IMR-90 (cell line): Measurements from ENCODE around the gene PDCD6IP. TPM values are rescaled to one million over a fixed set of nuclear protein-coding genes. Genes with fewer than 3 reads are reported as not detected.

ENCODE experiments used
- ATAC-seq: fragments of 200-7000 bp; cut with Tn5 transposase; 2 replicates; pipeline ENCODE4 v1.9.1; 2020; ENCODE audit warnings: low read depth, mild to moderate bottlenecking, moderate library complexity
- BruUV-seq: library from RNA; stranded (reverse); fragments of 400-500 nt; replicated peaks from 2 replicates; lab custom pipeline; 2021; lab: Mats Ljungman, UMichigan
- CTCF ChIA-PET: fragments of 300-600 bp; formaldehyde crosslinking; extraction: SDS; loops from one replicate; lab custom pipeline; 2021; ENCODE audit warnings: antibody characterized with exemption; lab: Yijun Ruan, JAX
- POLR2A ChIA-PET: fragments of 300-600 bp; sonication (Branson Sonifier 250); formaldehyde crosslinking; loops from one replicate; lab custom pipeline; 2022; ENCODE audit warnings: antibody characterized with exemption; ENCODE audit not compliant: unreplicated experiment; lab: Charles Lee
- DNase-seq: peaks from one replicate; pipeline ENCODE4 v3.0.0; 2013
- H2AFZ ChIP-seq: replicated peaks from 2 replicates; pipeline ENCODE3; 2013; ENCODE audit warnings: low read length, mild to moderate bottlenecking; ENCODE audit not compliant: poor library complexity
- H2AK5ac ChIP-seq: 2 replicates; pipeline ENCODE4 v1.6.1; 2013; ENCODE audit warnings: low read depth, low read length, inconsistent platforms
- H2AK9ac ChIP-seq: replicated peaks from 2 replicates; pipeline ENCODE3; 2013; ENCODE audit warnings: mild to moderate bottlenecking, low read depth, low read length, moderate library complexity; ENCODE audit not compliant: poor library complexity
- H2BK120ac ChIP-seq: 2 replicates; pipeline ENCODE4 v1.6.1; 2013; ENCODE audit warnings: low read depth, low read length, inconsistent platforms
- H2BK15ac ChIP-seq: 3 replicates; pipeline ENCODE4 v1.6.1; 2013; ENCODE audit warnings: low read depth, low read length, inconsistent platforms
- H2BK20ac ChIP-seq: 2 replicates; pipeline ENCODE4 v1.6.1; 2013; ENCODE audit warnings: low read depth, mild to moderate bottlenecking, inconsistent platforms, low read length, moderate library complexity
- H2BK5ac ChIP-seq: 2 replicates; pipeline ENCODE4 v1.6.1; 2013; ENCODE audit warnings: mild to moderate bottlenecking, low read depth, low read length, inconsistent platforms; ENCODE audit not compliant: poor library complexity, severe bottlenecking
- H3K14ac ChIP-seq: replicated peaks from 2 replicates; pipeline ENCODE4 v1.6.1; 2013; ENCODE audit warnings: low read depth, low read length, inconsistent platforms
- H3K18ac ChIP-seq: 2 replicates; pipeline ENCODE4 v1.6.1; 2013; ENCODE audit warnings: low read depth, low read length, control low read depth
- H3K23ac ChIP-seq: 2 replicates; pipeline ENCODE4 v1.6.1; 2013; ENCODE audit warnings: low read depth, low read length, inconsistent platforms
- H3K27ac ChIP-seq: 2 replicates; pipeline ENCODE4 v1.5.1; 2013; ENCODE audit warnings: mild to moderate bottlenecking, control low read depth, low read length; ENCODE audit not compliant: insufficient read depth
- H3K27me3 ChIP-seq: 2 replicates; pipeline ENCODE4 v1.6.1; 2013; ENCODE audit warnings: low read length; ENCODE audit not compliant: control insufficient read depth, insufficient read depth
- H3K36me3 ChIP-seq: 2 replicates; pipeline ENCODE4 v1.6.1; 2013; ENCODE audit warnings: low read length, mixed read lengths; ENCODE audit not compliant: control insufficient read depth, insufficient read depth
- H3K4ac ChIP-seq: 2 replicates; pipeline ENCODE4 v1.6.1; 2013; ENCODE audit warnings: low read depth, low read length, inconsistent platforms
- H3K4me1 ChIP-seq: 2 replicates; pipeline ENCODE4 v1.6.1; 2013; ENCODE audit warnings: low read length, mixed read lengths; ENCODE audit not compliant: control insufficient read depth, insufficient read depth
- H3K4me2 ChIP-seq: 2 replicates; pipeline ENCODE4 v1.6.1; 2013; ENCODE audit warnings: low read depth, mild to moderate bottlenecking, control low read depth, low read length, moderate library complexity
- H3K4me3 ChIP-seq: 2 replicates; pipeline ENCODE4 v1.5.1; 2013; ENCODE audit warnings: low read depth, mild to moderate bottlenecking, control low read depth, low read length, moderate library complexity; ENCODE audit not compliant: insufficient read depth
- H3K56ac ChIP-seq: 2 replicates; pipeline ENCODE4 v1.6.1; 2013; ENCODE audit warnings: low read length, inconsistent platforms; ENCODE audit not compliant: insufficient read depth; ENCODE audit errors: extremely low read depth
- H3K79me1 ChIP-seq, 2 experiments: 2 replicates each; pipeline ENCODE4 v1.6.1; 2013; ENCODE audit warnings: low read length in 2 of 2, inconsistent platforms in 1 of 2, low read depth in 1 of 2
- H3K9ac ChIP-seq: 2 replicates; pipeline ENCODE4 v1.6.1; 2013; ENCODE audit warnings: low read depth, low read length, control low read depth
- H3K9me1 ChIP-seq: 2 replicates; pipeline ENCODE4 v1.6.1; 2013; ENCODE audit warnings: low read length, inconsistent platforms; ENCODE audit not compliant: insufficient read depth
- H3K9me3 ChIP-seq: 2 replicates; pipeline ENCODE4 v1.6.1; 2013; ENCODE audit warnings: low read length; ENCODE audit not compliant: control insufficient read depth, insufficient read depth
- H4K20me1 ChIP-seq: 2 replicates; pipeline ENCODE4 v1.6.1; 2013; ENCODE audit warnings: low read length, inconsistent platforms; ENCODE audit not compliant: insufficient read depth
- H4K5ac ChIP-seq: 2 replicates; pipeline ENCODE4 v1.6.1; 2013; ENCODE audit warnings: mild to moderate bottlenecking, low read depth, low read length, control low read depth
- H4K8ac ChIP-seq, 2 experiments: 2 replicates each; pipeline ENCODE4 v1.6.1; 2013; ENCODE audit warnings: low read depth in 2 of 2, low read length in 2 of 2, control low read depth in 1 of 2, inconsistent platforms in 1 of 2
- H4K91ac ChIP-seq: 2 replicates; pipeline ENCODE4 v1.6.1; 2013; ENCODE audit warnings: low read depth, low read length, inconsistent platforms; ENCODE audit not compliant: insufficient read depth
- BHLHE40 ChIP-seq: fragments of 150-350 bp; IDR thresholded peaks from 2 replicates; pipeline ENCODE4 v1.6.1; 2016; ENCODE audit warnings: mild to moderate bottlenecking, low read depth, low read length
- CEBPB ChIP-seq: IDR thresholded peaks from 2 replicates; pipeline ENCODE4 v1.6.1; 2012; ENCODE audit warnings: low read depth, low read length, improper control_type of control experiment
- CHD1 ChIP-seq: IDR thresholded peaks from 2 replicates; pipeline ENCODE4 v1.6.1; 2012; ENCODE audit warnings: low read depth, low read length, improper control_type of control experiment
- FOS ChIP-seq: fragments of 150-350 bp; IDR thresholded peaks from 2 replicates; pipeline ENCODE4 v1.6.1; 2016; ENCODE audit warnings: low read depth, low read length
- MAFK ChIP-seq: IDR thresholded peaks from 2 replicates; pipeline ENCODE4 v1.6.1; 2012; ENCODE audit warnings: low read depth, low read length, improper control_type of control experiment
- MAZ ChIP-seq: IDR thresholded peaks from 2 replicates; pipeline ENCODE4 v1.6.1; 2012; ENCODE audit warnings: low read depth, mild to moderate bottlenecking, low read length, improper control_type of control experiment, moderate library complexity, borderline replicate concordance
- MXI1 ChIP-seq: IDR thresholded peaks from 2 replicates; pipeline ENCODE4 v1.6.1; 2012; ENCODE audit warnings: low read depth, mild to moderate bottlenecking, low read length, moderate library complexity, borderline replicate concordance
- NFE2L2 ChIP-seq: fragments of 150-350 bp; IDR thresholded peaks from 2 replicates; pipeline ENCODE4 v1.6.1; 2016; ENCODE audit warnings: low read depth, mild to moderate bottlenecking, low read length
- POLR2A ChIP-seq: IDR thresholded peaks from 2 replicates; pipeline ENCODE4 v1.6.1; 2012; ENCODE audit warnings: mild to moderate bottlenecking, low read depth, low read length
- RAD21 ChIP-seq: IDR thresholded peaks from 2 replicates; pipeline ENCODE4 v1.6.1; 2012; ENCODE audit warnings: low read length, improper control_type of control experiment
- RCOR1 ChIP-seq: IDR thresholded peaks from 2 replicates; pipeline ENCODE4 v1.6.1; 2012; ENCODE audit warnings: mild to moderate bottlenecking, low read length, improper control_type of control experiment; ENCODE audit not compliant: insufficient replicate concordance
- RFX5 ChIP-seq: IDR thresholded peaks from 2 replicates; pipeline ENCODE4 v1.8.0; 2012; ENCODE audit warnings: low read depth, mild to moderate bottlenecking, low read length, moderate library complexity
- SMC3 ChIP-seq: fragments of 150-350 bp; IDR thresholded peaks from 2 replicates; pipeline ENCODE4 v1.6.1; 2016; ENCODE audit warnings: low read depth, mild to moderate bottlenecking, antibody characterized with exemption, low read length, moderate library complexity
- USF2 ChIP-seq: fragments of 150-350 bp; IDR thresholded peaks from 2 replicates; pipeline ENCODE4 v1.6.1; 2017; ENCODE audit warnings: mild to moderate bottlenecking, antibody characterized with exemption, low read length, low read depth
- WGBS, 2 experiments: methylation state at CpG; one replicate each; pipeline versions ENCODE4 v1.1.5 to v1.1.7; 2013; ENCODE audit warnings: missing lambda C conversion rate in 2 of 2; ENCODE audit not compliant: insufficient read length in 1 of 2; ENCODE audit errors: extremely low coverage in 2 of 2; 5-methylcytosine and 5-hydroxymethylcytosine counted together
- dilution Hi-C: fragments of 300-500 bp; cut with HindIII; formaldehyde crosslinking; loops from one replicate; pipeline ENCODE4 v1.14.3; 2018; ENCODE audit warnings: low sequenced_read_pairs; ENCODE audit not compliant: unreplicated experiment
- in situ Hi-C: fragments of 300-500 bp; cut with MboI; formaldehyde crosslinking; loops from 3 replicates; pipeline ENCODE4 v1.14.3; 2019; ENCODE audit warnings: low sequenced_read_pairs, inconsistent platforms, mixed read lengths
- intact Hi-C: fragments of 100-400 bp; cut with micrococcal nuclease; formaldehyde crosslinking; loops from 2 replicates; pipeline ENCODE4 v1.10.0; 2022
- polyA plus RNA-seq, 3 experiments: library from polyadenylated mRNA; depleted of rRNA; stranded (reverse); fragments of >200 nt; gene quantifications; 2 replicates each; pipeline ENCODE4 v1.2.3, GENCODE V29; 2012; ENCODE audit warnings: low replicate concordance in 1 of 3
- total RNA-seq: library from RNA; depleted of rRNA; stranded (reverse); fragments of >200 nt; gene quantifications from 2 replicates; pipeline ENCODE4 v1.2.3, GENCODE V29; 2012
- TF ChIP-seq, protein P1 (sequence below): conservative IDR thresholded peaks from 2 replicates; pipeline ENCODE4 v1.5.1; 2012; ENCODE audit warnings: mild to moderate bottlenecking, low read depth, low read length, improper control_type of control experiment
- TF ChIP-seq, protein P2 (sequence below): fragments of 150-350 bp; IDR thresholded peaks from 2 replicates; pipeline ENCODE4 v1.6.1; 2016; ENCODE audit warnings: low read depth, mild to moderate bottlenecking, low read length, moderate library complexity, borderline replicate concordance

Gene PDCD6IP
- total and polyA plus RNA-seq, 2 of the 4 experiments (the other 2 are of a cell fraction), result 68.1 to 78.3 TPM

DNA sequence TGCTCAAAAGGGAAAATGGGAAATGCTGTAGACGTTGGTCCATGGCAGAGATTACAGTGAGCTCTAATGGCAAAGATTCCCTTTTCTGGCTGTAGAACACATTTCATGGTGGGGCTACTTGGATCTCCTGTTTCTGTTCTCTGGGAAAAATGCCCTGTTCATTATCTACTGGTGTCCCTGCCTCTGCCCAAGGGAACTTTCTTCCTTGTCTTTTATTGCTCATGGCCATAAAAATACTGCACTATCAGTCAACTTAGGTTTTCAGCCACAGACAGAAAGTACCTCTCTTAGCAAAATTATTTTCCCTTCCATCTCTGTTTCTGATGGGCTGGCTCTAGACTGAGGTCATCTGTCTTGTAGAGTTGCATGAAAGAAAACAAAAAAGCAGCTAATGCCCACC is 98.9 kb downstream of the PDCD6IP start:
- Histone ChIP-seq H3K4ac (no peak overlapping the region), H4K5ac (no peak overlapping the region), H2AK9ac (no peak overlapping the region), H2BK15ac (no peak overlapping the region), H3K4me3 (no peak overlapping the region), H4K20me1 (no peaks in the 10 kb centered on the region), H3K9me3 (0 out of 2 replicates have a peak, but pooled peaks cover 1% of the 10 kb centered on the region), H3K14ac (no peak overlapping the region), H2BK5ac (no peak overlapping the region), H3K56ac (no peak overlapping the region), H3K9ac (no peak overlapping the region), H3K18ac (no peak overlapping the region), H2AFZ (no peak overlapping the region), H3K27me3 (peaks cover 7% of the 10 kb centered on the region; the same call in 1 of the 2 replicates), H3K27ac (no peak overlapping the region), H3K79me1 (no peaks in the 10 kb centered on the region), H3K36me3 (no peaks in the 10 kb centered on the region), H4K8ac (no peak overlapping the region), H2AK5ac (no peak overlapping the region), H3K4me1 (peaks cover 2% of the 10 kb centered on the region; the same call in 1 of the 2 replicates), H3K4me2 (no peak overlapping the region), H2BK20ac (no peak overlapping the region), H3K23ac (no peak overlapping the region), H4K91ac (no peak overlapping the region), H3K9me1 (no peaks in the 10 kb centered on the region), H2BK120ac (no peak overlapping the region)
- in situ Hi-C loops (no loop called here), intact Hi-C loops (no loop called here), dilution Hi-C loops (no loop called here)
- POLR2A ChIA-PET, result no interaction called here
- CTCF ChIA-PET, result interaction anchor here (1.1 kb wide), 1 partner anchor 13 kb away, joined by 3 read pairs; no protein-coding TSS in a partner anchor
- TF ChIP-seq CHD1 (no peak), MXI1 (no peak), RAD21 (no peak), BHLHE40 (no peak), SMC3 (no peak), FOS (no peak), MAFK (no peak), RFX5 (no peak), NFE2L2 (no peak), RCOR1 (no peak), MAZ (no peak), CEBPB (no peak), POLR2A (no peak), USF2 (no peak)
- TF ChIP-seq, protein P1, sequence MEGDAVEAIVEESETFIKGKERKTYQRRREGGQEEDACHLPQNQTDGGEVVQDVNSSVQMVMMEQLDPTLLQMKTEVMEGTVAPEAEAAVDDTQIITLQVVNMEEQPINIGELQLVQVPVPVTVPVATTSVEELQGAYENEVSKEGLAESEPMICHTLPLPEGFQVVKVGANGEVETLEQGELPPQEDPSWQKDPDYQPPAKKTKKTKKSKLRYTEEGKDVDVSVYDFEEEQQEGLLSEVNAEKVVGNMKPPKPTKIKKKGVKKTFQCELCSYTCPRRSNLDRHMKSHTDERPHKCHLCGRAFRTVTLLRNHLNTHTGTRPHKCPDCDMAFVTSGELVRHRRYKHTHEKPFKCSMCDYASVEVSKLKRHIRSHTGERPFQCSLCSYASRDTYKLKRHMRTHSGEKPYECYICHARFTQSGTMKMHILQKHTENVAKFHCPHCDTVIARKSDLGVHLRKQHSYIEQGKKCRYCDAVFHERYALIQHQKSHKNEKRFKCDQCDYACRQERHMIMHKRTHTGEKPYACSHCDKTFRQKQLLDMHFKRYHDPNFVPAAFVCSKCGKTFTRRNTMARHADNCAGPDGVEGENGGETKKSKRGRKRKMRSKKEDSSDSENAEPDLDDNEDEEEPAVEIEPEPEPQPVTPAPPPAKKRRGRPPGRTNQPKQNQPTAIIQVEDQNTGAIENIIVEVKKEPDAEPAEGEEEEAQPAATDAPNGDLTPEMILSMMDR, result no peak
- TF ChIP-seq, protein P2, sequence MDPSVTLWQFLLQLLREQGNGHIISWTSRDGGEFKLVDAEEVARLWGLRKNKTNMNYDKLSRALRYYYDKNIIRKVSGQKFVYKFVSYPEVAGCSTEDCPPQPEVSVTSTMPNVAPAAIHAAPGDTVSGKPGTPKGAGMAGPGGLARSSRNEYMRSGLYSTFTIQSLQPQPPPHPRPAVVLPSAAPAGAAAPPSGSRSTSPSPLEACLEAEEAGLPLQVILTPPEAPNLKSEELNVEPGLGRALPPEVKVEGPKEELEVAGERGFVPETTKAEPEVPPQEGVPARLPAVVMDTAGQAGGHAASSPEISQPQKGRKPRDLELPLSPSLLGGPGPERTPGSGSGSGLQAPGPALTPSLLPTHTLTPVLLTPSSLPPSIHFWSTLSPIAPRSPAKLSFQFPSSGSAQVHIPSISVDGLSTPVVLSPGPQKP, result no peak
- DNase-seq (no peak), ATAC-seq (no peak)
- WGBS, 2 experiments, result 43% methylated on average over 1 of the region's 1 CpG; no CpG with 5 or more reads in 1 of the 2 experiments
- no TSS peak for BruUV-seq
